ENCODE results near the gene CRYBB3. TPM values are rescaled to one million over a fixed set of nuclear protein-coding genes. Genes with fewer than 3 reads are reported as not detected.
"Not testable (repeated sequence)": the region's sequence is repeated elsewhere in the genome, so short reads cannot be mapped to it uniquely, and the experiment has no call there.

The CRYBB3 gene
- total RNA-seq, 1 experiment from 2014 or later = 0.39 TPM

- Histone ChIP-seq H3K18ac (ENCODE audit: insufficient read length, low read depth, low read length) (no peak overlapping the region), H3K56ac (ENCODE audit: insufficient read length, low read depth, low read length) (no peak overlapping the region), H3K23me2 (ENCODE audit: insufficient read length, low read depth, low read length, poor library complexity, severe bottlenecking) (no peaks in the 10 kb centered on the region), H3K27ac (ENCODE audit: insufficient read length, low read depth, low read length) (no peak overlapping the region), H3K9ac (ENCODE audit: extremely low read depth, insufficient read length, low read length) (no peak overlapping the region), H4K5ac (ENCODE audit: insufficient read length, low read depth, low read length) (no peak overlapping the region), H3K14ac (ENCODE audit: insufficient read depth, low read length) (no peak overlapping the region), H3K79me1 (ENCODE audit: insufficient read depth, low read depth, low read length, poor library complexity, severe bottlenecking) (no peaks in the 10 kb centered on the region), H2BK120ac (ENCODE audit: low read depth, low read length, poor library complexity, severe bottlenecking) (no peak overlapping the region), H2AK5ac (ENCODE audit: insufficient read length, low read length) (no peak overlapping the region), H3K23ac (ENCODE audit: insufficient read length, low read depth, low read length) (no peak overlapping the region), H2BK5ac (ENCODE audit: insufficient read length, low read length) (no peak overlapping the region), H3K4ac (ENCODE audit: low read depth, low read length) (no peak overlapping the region), H3K79me2 (ENCODE audit: insufficient read depth, low read length) (no peaks in the 10 kb centered on the region), H3T11ph (ENCODE audit: low read length) (no peak overlapping the region), H3K9me3 (ENCODE audit: control insufficient read depth, low read depth, low read length) (no peaks in the 10 kb centered on the region), H2AFZ (ENCODE audit: low read length) (no peak overlapping the region), H3K4me2 (ENCODE audit: insufficient read depth, insufficient read length, low read length) (no peak overlapping the region), H4K20me1 (ENCODE audit: control insufficient read depth, insufficient read depth, insufficient read length) (no peaks in the 10 kb centered on the region), H2BK12ac (ENCODE audit: insufficient read length, low read depth, low read length) (no peak overlapping the region), H2BK20ac (ENCODE audit: low read depth, low read length, poor library complexity, severe bottlenecking) (no peak overlapping the region), H4K8ac (replicated peaks; ENCODE audit: insufficient read length, low read depth, low read length) (no peak overlapping the region), H2BK15ac (ENCODE audit: low read depth, low read length) (no peak overlapping the region), H3K27me3 (ENCODE audit: insufficient read depth, low read length) (no peaks in the 10 kb centered on the region), H3K4me1 (ENCODE audit: insufficient read depth, low read length) (no peaks in the 10 kb centered on the region), H4K91ac (ENCODE audit: insufficient read length, low read depth, low read length) (no peak overlapping the region)
- no peaks in the 10 kb centered on the region; a peak in 1 of 5 replicates for H3K9me3 Mint-ChIP-seq
- H3K36me3 Mint-ChIP-seq (ENCODE audit: insufficient read depth in 1 of 3, low read depth in 3 of 3) = no peaks in the 10 kb centered on the region
- no peak overlapping the region for H3K27ac Mint-ChIP-seq
- no peak for DNase-seq
- WGBS (ENCODE audit: extremely low coverage, insufficient read length, low lambda C conversion rate) = no CpG with 5 or more reads among the region's 13 CpGs
- no peak overlapping the region; a peak in 1 of 5 replicates for H3K4me3 Mint-ChIP-seq
- H3K4me1 Mint-ChIP-seq = no peaks in the 10 kb centered on the region
- no peak for TF ChIP-seq CTCF (conservative IDR thresholded peaks at IDR 0.05)
- H3K27me3 Mint-ChIP-seq (ENCODE audit: low read depth) = peaks cover 10% of the 10 kb centered on the region
Observed at GRCh38 chr22:25228822-25229221, 29.2 kb downstream of the CRYBB3 start.

- not testable (repeated sequence) for H2BK20ac ChIP-seq (ENCODE audit: low read depth, low read length, poor library complexity, severe bottlenecking); H4K20me1 ChIP-seq (ENCODE audit: control insufficient read depth, insufficient read depth, insufficient read length); H3K9me3 Mint-ChIP-seq; H4K5ac ChIP-seq (ENCODE audit: insufficient read length, low read depth, low read length); H3K27ac ChIP-seq (ENCODE audit: insufficient read length, low read depth, low read length); H2AFZ ChIP-seq (ENCODE audit: low read length); H3K23ac ChIP-seq (ENCODE audit: insufficient read length, low read depth, low read length); H3K9ac ChIP-seq (ENCODE audit: extremely low read depth, insufficient read length, low read length); DNase-seq; H3K79me2 ChIP-seq (ENCODE audit: insufficient read depth, low read length); H3K4me1 Mint-ChIP-seq; H2BK15ac ChIP-seq (ENCODE audit: low read depth, low read length); H4K91ac ChIP-seq (ENCODE audit: insufficient read length, low read depth, low read length); H3K36me3 Mint-ChIP-seq (ENCODE audit: insufficient read depth in 1 of 3, low read depth in 3 of 3); H3K9me3 ChIP-seq (ENCODE audit: control insufficient read depth, low read depth, low read length); H3K14ac ChIP-seq (ENCODE audit: insufficient read depth, low read length); H4K8ac ChIP-seq (replicated peaks; ENCODE audit: insufficient read length, low read depth, low read length); H3K4me2 ChIP-seq (ENCODE audit: insufficient read depth, insufficient read length, low read length); H2BK5ac ChIP-seq (ENCODE audit: insufficient read length, low read length); H3K4ac ChIP-seq (ENCODE audit: low read depth, low read length); H3K27me3 ChIP-seq (ENCODE audit: insufficient read depth, low read length); H3K27ac Mint-ChIP-seq; H2BK120ac ChIP-seq (ENCODE audit: low read depth, low read length, poor library complexity, severe bottlenecking); H3K4me3 Mint-ChIP-seq; H3K56ac ChIP-seq (ENCODE audit: insufficient read length, low read depth, low read length); H3T11ph ChIP-seq (ENCODE audit: low read length); H3K4me1 ChIP-seq (ENCODE audit: insufficient read depth, low read length); H3K23me2 ChIP-seq (ENCODE audit: insufficient read length, low read depth, low read length, poor library complexity, severe bottlenecking); H2AK5ac ChIP-seq (ENCODE audit: insufficient read length, low read length); H3K18ac ChIP-seq (ENCODE audit: insufficient read length, low read depth, low read length); H2BK12ac ChIP-seq (ENCODE audit: insufficient read length, low read depth, low read length); H3K79me1 ChIP-seq (ENCODE audit: insufficient read depth, low read depth, low read length, poor library complexity, severe bottlenecking)
- WGBS (ENCODE audit: extremely low coverage, insufficient read length, low lambda C conversion rate) = no CpG with 5 or more reads among the region's 2 CpGs
- peaks cover 17% of the 10 kb centered on the region for H3K27me3 Mint-ChIP-seq (ENCODE audit: low read depth)
Observed at GRCh38 chr22:25230760-25231159, 31.1 kb downstream of the CRYBB3 start.

Measured in H9 (cell line).